ENCODE measurements around the gene HS3ST6. TPM values are rescaled to one million over a fixed set of nuclear protein-coding genes. Genes with fewer than 3 reads are reported as not detected.
"Not testable (repeated sequence)": the region's sequence is repeated elsewhere in the genome, so short reads cannot be mapped to it uniquely, and the experiment has no call there.

HS3ST6 gene
- total RNA-seq, 1 experiment from 2014 or later = 1.0 TPM

DNA sequence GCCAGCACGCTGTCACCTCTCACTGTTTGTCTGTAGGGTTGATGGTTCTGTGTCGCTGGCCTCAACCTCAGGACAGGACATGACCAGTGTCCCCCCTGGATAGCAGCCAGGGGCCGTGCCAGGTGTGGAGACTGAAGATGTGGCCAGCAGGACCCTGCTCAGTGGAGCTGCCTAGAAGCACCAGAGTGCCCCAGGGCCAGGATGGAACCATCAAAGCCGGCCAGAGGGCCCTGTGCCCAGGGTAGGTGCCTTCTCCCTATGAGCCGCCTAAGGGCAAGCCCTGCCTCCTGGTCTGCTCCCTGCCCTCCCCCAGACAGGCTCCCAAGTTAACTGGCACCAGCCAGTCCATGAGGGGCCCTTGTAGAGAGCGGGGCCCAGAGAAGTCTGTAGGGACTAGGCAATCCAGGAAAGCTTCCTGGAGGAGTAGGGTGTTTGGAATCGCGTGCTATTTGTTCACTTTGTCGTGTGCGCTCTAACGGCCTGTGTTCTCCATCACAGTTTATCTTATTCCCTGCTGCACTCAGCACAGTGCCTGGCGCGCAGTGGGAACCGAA lies 40.6 kb upstream of the HS3ST6 start:
- peaks cover 6% of the 10 kb centered on the region for H3K27me3 Mint-ChIP-seq (ENCODE audit: low read depth)
- H3K4me3 Mint-ChIP-seq = peak overlapping the region; percentile 93
- POLR2A ChIA-PET = interaction anchor here (1.1 kb wide), 1 partner anchor 15 kb away, joined by 3 read pairs; no protein-coding TSS in a partner anchor
- CTCF ChIA-PET = interaction anchor here (0.8 to 1.8 kb wide), 4 partner anchors 13 to 182 kb away, joined by 3 to 5 read pairs (median 4); no protein-coding TSS in a partner anchor
- no peak overlapping the region for H3K27ac Mint-ChIP-seq
- TF ChIP-seq ZNF263 (CRISPR knock-in tag; IDR thresholded peaks at IDR 0.05; ENCODE audit: low read depth) (no peak), ETV6 (CRISPR knock-in tag; IDR thresholded peaks at IDR 0.05) (no peak), TEAD1 (CRISPR knock-in tag; IDR thresholded peaks at IDR 0.05) (no peak), MAX (CRISPR knock-in tag; IDR thresholded peaks at IDR 0.05) (no peak), ESRRA (CRISPR knock-in tag; IDR thresholded peaks at IDR 0.05; ENCODE audit: borderline replicate concordance) (no peak), PRRX2 (CRISPR knock-in tag; IDR thresholded peaks at IDR 0.05) (no peak), FOXK1 (CRISPR knock-in tag; IDR thresholded peaks at IDR 0.05) (no peak), NR3C1 (CRISPR knock-in tag; conservative IDR thresholded peaks at IDR 0.05; ENCODE audit: low read depth) (no peak), ZNF232 (CRISPR knock-in tag; IDR thresholded peaks at IDR 0.05) (no peak), ZNF219 (CRISPR knock-in tag; IDR thresholded peaks at IDR 0.05; ENCODE audit: borderline replicate concordance) (no peak), ZBTB43 (CRISPR knock-in tag; IDR thresholded peaks at IDR 0.05) (no peak), TEAD4 (CRISPR knock-in tag; IDR thresholded peaks at IDR 0.05) (no peak)
- TF ChIP-seq, protein P1, sequence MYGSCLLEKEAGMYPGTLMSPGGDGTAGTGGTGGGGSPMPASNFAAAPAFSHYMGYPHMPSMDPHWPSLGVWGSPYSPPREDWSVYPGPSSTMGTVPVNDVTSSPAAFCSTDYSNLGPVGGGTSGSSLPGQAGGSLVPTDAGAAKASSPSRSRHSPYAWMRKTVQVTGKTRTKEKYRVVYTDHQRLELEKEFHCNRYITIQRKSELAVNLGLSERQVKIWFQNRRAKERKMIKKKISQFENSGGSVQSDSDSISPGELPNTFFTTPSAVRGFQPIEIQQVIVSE (CRISPR knock-in tag; IDR thresholded peaks at IDR 0.05; ENCODE audit: borderline replicate concordance) = no peak
- H3K4me1 Mint-ChIP-seq = peaks cover 33% of the 10 kb centered on the region
- H3K36me3 Mint-ChIP-seq = peaks cover 28% of the 10 kb centered on the region
- ATAC-seq (peak; percentile 0; the same call in 1 of the 2 replicates), DNase-seq (ENCODE audit: low spot score) (no peak)
- H3K9me3 Mint-ChIP-seq = no peaks in the 10 kb centered on the region

DNA sequence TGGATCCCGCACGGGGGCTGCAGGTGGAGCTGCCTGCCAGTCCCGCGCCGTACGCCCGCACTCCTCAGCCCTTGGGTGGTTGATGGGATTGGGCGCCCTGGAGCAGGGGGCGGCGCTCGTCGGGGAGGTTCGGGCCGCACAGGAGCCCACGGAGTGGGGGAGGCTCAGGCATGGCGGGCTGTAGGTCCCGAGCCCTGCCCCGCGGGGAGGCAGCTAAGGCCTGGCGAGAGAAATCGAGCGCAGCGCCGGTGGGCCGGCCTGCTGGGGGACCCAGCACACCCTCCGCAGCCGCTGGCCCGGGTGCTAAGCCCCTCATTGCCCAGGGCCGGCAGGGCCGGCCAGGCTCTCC lies 39.9 kb upstream of the HS3ST6 start:
- POLR2A ChIA-PET = interaction anchor here (0.6 kb wide), 1 partner anchor 54 kb away, joined by 3 read pairs; no protein-coding TSS in a partner anchor
- peaks cover 27% of the 10 kb centered on the region for H3K4me1 Mint-ChIP-seq
- not testable (repeated sequence) for H3K4me3 Mint-ChIP-seq; DNase-seq (ENCODE audit: low spot score); H3K27ac Mint-ChIP-seq; H3K9me3 Mint-ChIP-seq; ATAC-seq; H3K27me3 Mint-ChIP-seq (ENCODE audit: low read depth)
- CTCF ChIA-PET = interaction anchor here (0.9 to 1.8 kb wide), 3 partner anchors 17 to 46 kb away, joined by 3 to 5 read pairs (median 4); no protein-coding TSS in a partner anchor
- H3K36me3 Mint-ChIP-seq = peaks cover 21% of the 10 kb centered on the region

GRCh38 chr16:1957434-1958142 lies 39.4 kb upstream of the HS3ST6 start:
- CTCF ChIA-PET = interaction anchor here (0.9 to 1.8 kb wide), 3 partner anchors 16 to 46 kb away, joined by 3 to 5 read pairs (median 4); no protein-coding TSS in a partner anchor
- not testable (repeated sequence) for DNase-seq (ENCODE audit: low spot score); H3K27me3 Mint-ChIP-seq (ENCODE audit: low read depth); ATAC-seq; H3K9me3 Mint-ChIP-seq; H3K27ac Mint-ChIP-seq; H3K4me3 Mint-ChIP-seq
- POLR2A ChIA-PET = interaction anchor here (0.6 kb wide), 1 partner anchor 55 kb away, joined by 3 read pairs; no protein-coding TSS in a partner anchor
- Mint-ChIP-seq H3K36me3 (peaks cover 16% of the 10 kb centered on the region), H3K4me1 (peaks cover 25% of the 10 kb centered on the region)

GRCh38 chr16:1953734-1954133 lies 35.5 kb upstream of the HS3ST6 start:
- Mint-ChIP-seq H3K9me3 (no peaks in the 10 kb centered on the region), H3K4me1 (peaks cover 4% of the 10 kb centered on the region), H3K4me3 (no peak overlapping the region), H3K27me3 (ENCODE audit: low read depth) (peaks cover 11% of the 10 kb centered on the region), H3K36me3 (no peaks in the 10 kb centered on the region), H3K27ac (no peak overlapping the region)
- ATAC-seq (no peak), DNase-seq (ENCODE audit: low spot score) (no peak)
- POLR2A ChIA-PET = no interaction called here
- CTCF ChIA-PET = interaction anchor here (0.9 to 3.8 kb wide), 3 partner anchors 12 to 187 kb away, joined by 3 to 29 read pairs (median 5); partner anchors contain the start of gene MSRB1
- no peak for TF ChIP-seq AFF4 (CRISPR knock-in tag; IDR thresholded peaks at IDR 0.05; ENCODE audit: borderline replicate concordance)
- no peak for TF ChIP-seq ARID4B (CRISPR knock-in tag; IDR thresholded peaks at IDR 0.05; ENCODE audit: borderline replicate concordance)
- no peak for TF ChIP-seq RORB (CRISPR knock-in tag; IDR thresholded peaks at IDR 0.05)

All from WTC11 (cell line).